ENCODE measurements around the gene TMEM222.

TMEM222 gene

DNA sequence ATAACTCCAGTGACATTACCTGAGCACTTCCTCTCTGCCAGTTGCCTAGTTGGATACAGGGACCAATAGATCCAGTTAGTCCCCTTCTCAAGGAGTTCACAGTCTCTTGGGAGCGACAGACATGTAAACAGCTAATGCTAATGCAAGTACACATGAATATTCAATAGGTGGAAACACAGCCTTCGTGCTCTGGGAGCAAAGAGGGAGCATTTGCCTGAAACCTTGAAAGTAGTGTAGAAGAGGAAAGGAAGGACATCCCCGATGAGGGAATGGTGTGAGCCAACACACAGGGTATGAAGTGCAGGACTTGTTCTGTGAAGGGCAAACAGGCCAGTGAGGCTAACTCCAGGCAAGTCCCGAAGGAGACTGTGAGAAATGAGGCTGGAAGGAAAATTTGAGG is 3.8 kb upstream of the TMEM222 start:
- ChIA-PET CTCF (interaction anchor here (1.9 to 2.2 kb wide), 2 partner anchors 21 to 77 kb away, joined by 8 read pairs; no protein-coding TSS in a partner anchor), POLR2A (no interaction called here)

DNA sequence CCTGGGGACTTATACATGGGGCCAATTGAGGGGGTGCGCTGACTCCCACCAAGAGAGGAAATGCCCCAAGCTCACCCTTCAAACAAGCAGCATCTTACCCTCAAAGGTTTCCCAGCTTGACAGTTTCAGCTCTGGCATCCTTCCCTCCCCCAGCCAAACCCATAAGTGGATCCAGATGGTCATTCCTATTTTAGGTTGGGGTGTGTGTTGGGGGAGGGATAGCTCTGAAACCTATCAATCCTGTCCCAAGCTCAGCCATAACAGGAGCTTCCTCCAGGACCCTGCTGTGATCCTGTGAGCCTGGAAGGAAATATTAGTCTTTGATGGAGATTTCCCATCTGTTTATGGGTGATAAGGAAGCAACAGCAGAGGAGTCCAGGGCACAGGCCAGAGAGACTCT is 3.4 kb upstream of the TMEM222 start:
- WGBS (ENCODE audit: insufficient coverage): no CpG with 5 or more reads among the region's 1 CpG
- H3K36me3 ChIP-seq (ENCODE audit: control insufficient read depth in 4 of 4, insufficient read depth in 4 of 4, low read length in 3 of 4): no peaks in the 10 kb centered on the region
- CTCF ChIA-PET: interaction anchor here (0.9 to 2.2 kb wide), 4 partner anchors 8 to 77 kb away, joined by 3 to 8 read pairs (median 6); no protein-coding TSS in a partner anchor
- no peak for DNase-seq
- no peak overlapping the region for H3K4me3 ChIP-seq (ENCODE audit: control insufficient read depth in 1 of 7, extremely low read depth in 1 of 7, insufficient read depth in 4 of 7, low read depth in 2 of 7, low read length in 6 of 7)
- H3K27me3 ChIP-seq (replicated peaks in 2 of 5; ENCODE audit: control insufficient read depth in 4 of 5, insufficient read depth in 5 of 5, low read length in 4 of 5): peaks cover 0 to 3% (median 2%) of the 10 kb centered on the region in 5 experiments
- POLR2A ChIA-PET: no interaction called here
- H3K9me3 ChIP-seq (ENCODE audit: control extremely low read depth in 1 of 5, control insufficient read depth in 4 of 5, insufficient read depth in 2 of 5, low read depth in 1 of 5, low read length in 4 of 5): no peaks in the 10 kb centered on the region
- H3K4me1 ChIP-seq (ENCODE audit: control extremely low read depth in 1 of 4, control insufficient read depth in 4 of 4, insufficient read depth in 4 of 4, low read length in 3 of 4): peaks cover 10 to 18% (median 13%) of the 10 kb centered on the region in 4 experiments
- no peak overlapping the region for H3K27ac ChIP-seq (ENCODE audit: insufficient read depth in 1 of 2, low read depth in 1 of 2, low read length in 2 of 2, poor library complexity in 1 of 2, severe bottlenecking in 2 of 2)

More for the DNA sequence above, 3.8 kb upstream of the TMEM222 start:
- no peak for DNase-seq
- Histone ChIP-seq H3K27me3 (replicated peaks in 2 of 5; ENCODE audit: control insufficient read depth in 4 of 5, insufficient read depth in 5 of 5, low read length in 4 of 5) (peaks cover 0 to 3% (median 2%) of the 10 kb centered on the region in 5 experiments), H3K27ac (ENCODE audit: insufficient read depth in 1 of 2, low read depth in 1 of 2, low read length in 2 of 2, poor library complexity in 1 of 2, severe bottlenecking in 2 of 2) (no peak overlapping the region), H3K9me3 (ENCODE audit: control extremely low read depth in 1 of 5, control insufficient read depth in 4 of 5, insufficient read depth in 2 of 5, low read depth in 1 of 5, low read length in 4 of 5) (no peaks in the 10 kb centered on the region), H3K36me3 (ENCODE audit: control insufficient read depth in 4 of 4, insufficient read depth in 4 of 4, low read length in 3 of 4) (no peaks in the 10 kb centered on the region), H3K4me1 (ENCODE audit: control extremely low read depth in 1 of 4, control insufficient read depth in 4 of 4, insufficient read depth in 4 of 4, low read length in 3 of 4) (peaks cover 6 to 13% (median 9%) of the 10 kb centered on the region in 4 experiments), H3K4me3 (ENCODE audit: control insufficient read depth in 1 of 7, extremely low read depth in 1 of 7, insufficient read depth in 4 of 7, low read depth in 2 of 7, low read length in 6 of 7) (no peak overlapping the region)
- 51% methylated on average over 3 of the region's 4 CpGs for WGBS (ENCODE audit: insufficient coverage)

DNA sequence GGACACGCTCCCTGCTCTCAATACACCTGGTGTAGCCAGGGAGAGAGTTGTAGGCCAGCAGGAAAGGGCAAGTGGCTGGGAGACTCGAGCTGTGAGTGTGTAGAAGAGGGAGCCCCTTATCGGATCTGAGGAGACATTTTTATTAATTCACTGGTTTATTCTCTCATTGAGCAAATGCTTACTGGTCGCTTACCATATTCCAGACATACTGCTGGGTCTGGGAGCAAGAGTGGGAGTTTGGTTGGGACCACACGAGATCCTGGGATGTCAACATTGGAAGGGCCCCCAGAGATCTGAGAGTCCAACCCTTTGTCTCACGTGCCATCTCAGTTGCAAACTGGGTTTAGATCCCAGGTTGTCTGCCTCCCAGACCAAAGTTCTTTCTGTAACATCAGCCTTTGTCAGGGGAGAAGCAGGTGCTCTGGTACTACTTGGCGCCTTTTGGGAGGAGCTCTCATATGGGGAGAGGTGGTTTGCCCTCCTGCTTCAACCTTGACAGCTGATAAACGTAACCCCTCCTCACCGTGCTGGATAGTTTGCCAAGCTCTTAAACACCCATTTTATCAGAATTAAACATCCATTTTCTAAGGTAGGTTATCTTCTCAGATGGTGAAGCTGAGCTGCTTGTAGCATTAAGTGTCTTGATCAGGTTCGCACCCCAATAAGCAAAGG is 742 bp downstream of the TMEM222 start:
- H3K4me3 ChIP-seq (ENCODE audit: control insufficient read depth in 1 of 7, extremely low read depth in 1 of 7, insufficient read depth in 4 of 7, low read depth in 2 of 7, low read length in 6 of 7): peak overlapping the region; percentile 74 to 100 (median 99)
- H3K27ac ChIP-seq (ENCODE audit: insufficient read depth in 1 of 2, low read depth in 1 of 2, low read length in 2 of 2, poor library complexity in 1 of 2, severe bottlenecking in 2 of 2): peak overlapping the region; percentile 97 to 98
- peaks cover 7 to 32% (median 22%) of the 10 kb centered on the region in 4 experiments for H3K36me3 ChIP-seq (ENCODE audit: control insufficient read depth in 4 of 4, insufficient read depth in 4 of 4, low read length in 3 of 4)
- CTCF ChIA-PET: interaction anchor here (0.6 to 3.5 kb wide), 10 partner anchors 11 to 346 kb away, joined by 3 to 32 read pairs (median 3); no protein-coding TSS in a partner anchor
- 0% methylated on average over 7 of the region's 10 CpGs for WGBS (ENCODE audit: insufficient coverage)
- H3K9me3 ChIP-seq (ENCODE audit: control extremely low read depth in 1 of 5, control insufficient read depth in 4 of 5, insufficient read depth in 2 of 5, low read depth in 1 of 5, low read length in 4 of 5): no peaks in the 10 kb centered on the region
- POLR2A ChIA-PET: interaction anchor here (0.6 to 0.8 kb wide), 2 partner anchors 47 to 349 kb away, joined by 3 read pairs; partner anchors contain the start of gene IFI6
- peaks cover 10 to 19% (median 14%) of the 10 kb centered on the region in 4 experiments for H3K4me1 ChIP-seq (ENCODE audit: control extremely low read depth in 1 of 4, control insufficient read depth in 4 of 4, insufficient read depth in 4 of 4, low read length in 3 of 4)
- peaks cover 0 to 3% (median 2%) of the 10 kb centered on the region in 5 experiments for H3K27me3 ChIP-seq (replicated peaks in 2 of 5; ENCODE audit: control insufficient read depth in 4 of 5, insufficient read depth in 5 of 5, low read length in 4 of 5)
- peak in 1 of 3 donors; percentile 12 for DNase-seq

DNA sequence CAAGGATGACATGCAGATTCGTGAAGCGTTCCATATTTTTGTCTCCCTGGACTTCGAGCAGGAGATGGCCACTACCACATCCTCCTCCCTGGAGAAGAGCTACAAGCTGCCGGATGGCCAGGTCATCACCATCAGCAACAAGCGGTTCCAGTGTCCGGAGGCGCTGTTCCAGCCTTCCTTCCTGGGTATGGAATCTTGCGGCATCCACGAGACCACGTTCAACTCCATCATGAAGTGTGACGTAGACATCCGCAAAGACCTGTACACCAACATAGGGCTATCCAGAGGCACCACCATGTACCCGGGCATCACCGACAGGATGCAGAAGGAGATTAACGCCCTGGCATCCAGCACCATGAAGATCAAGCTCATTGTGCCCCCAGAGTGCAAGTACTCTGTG is 3.3 kb downstream of the TMEM222 start:
- H3K4me1 ChIP-seq (ENCODE audit: control extremely low read depth in 1 of 4, control insufficient read depth in 4 of 4, insufficient read depth in 4 of 4, low read length in 3 of 4): peaks cover 10 to 19% (median 14%) of the 10 kb centered on the region in 4 experiments
- no peak for DNase-seq
- 97% methylated on average over 15 of the region's 15 CpGs for WGBS (ENCODE audit: insufficient coverage)
- ChIA-PET POLR2A (no interaction called here), CTCF (interaction anchor here (0.9 to 3.5 kb wide), 8 partner anchors 8 to 70 kb away, joined by 3 to 32 read pairs (median 7); no protein-coding TSS in a partner anchor)
- H3K36me3 ChIP-seq (ENCODE audit: control insufficient read depth in 4 of 4, insufficient read depth in 4 of 4, low read length in 3 of 4): peaks cover 9 to 43% (median 36%) of the 10 kb centered on the region in 4 experiments
- no peak overlapping the region for H3K4me3 ChIP-seq (ENCODE audit: control insufficient read depth in 1 of 7, extremely low read depth in 1 of 7, insufficient read depth in 4 of 7, low read depth in 2 of 7, low read length in 6 of 7)
- no peaks in the 10 kb centered on the region for H3K27me3 ChIP-seq (replicated peaks in 2 of 5; ENCODE audit: control insufficient read depth in 4 of 5, insufficient read depth in 5 of 5, low read length in 4 of 5)
- H3K9me3 ChIP-seq (ENCODE audit: control extremely low read depth in 1 of 5, control insufficient read depth in 4 of 5, insufficient read depth in 2 of 5, low read depth in 1 of 5, low read length in 4 of 5): no peaks in the 10 kb centered on the region
- H3K27ac ChIP-seq (ENCODE audit: insufficient read depth in 1 of 2, low read depth in 1 of 2, low read length in 2 of 2, poor library complexity in 1 of 2, severe bottlenecking in 2 of 2): no peak overlapping the region

DNA sequence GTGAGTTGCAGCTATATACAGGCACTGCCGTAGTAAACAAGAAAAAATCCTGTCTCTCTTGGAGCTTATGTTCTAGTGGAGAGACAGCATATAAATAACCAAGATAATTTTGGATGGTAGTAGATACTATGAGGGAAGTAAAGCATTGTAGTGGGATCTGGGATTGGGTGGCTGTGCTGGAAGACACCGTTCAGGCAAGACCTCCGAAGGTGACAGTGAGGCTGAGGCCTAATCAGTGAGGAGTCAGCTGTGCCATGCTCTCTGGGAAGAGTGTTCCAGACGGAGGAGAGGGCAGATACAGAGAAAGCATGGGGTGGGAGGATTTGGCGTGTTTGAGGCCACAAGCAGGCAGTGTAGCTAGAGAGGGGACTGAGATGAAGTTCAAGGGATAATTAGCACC is 6.0 kb downstream of the TMEM222 start:
- Histone ChIP-seq H3K36me3 (ENCODE audit: control insufficient read depth in 4 of 4, insufficient read depth in 4 of 4, low read length in 3 of 4) (peaks cover 9 to 69% (median 57%) of the 10 kb centered on the region in 4 experiments), H3K27me3 (replicated peaks in 2 of 5; ENCODE audit: control insufficient read depth in 4 of 5, insufficient read depth in 5 of 5, low read length in 4 of 5) (no peaks in the 10 kb centered on the region), H3K4me1 (ENCODE audit: control extremely low read depth in 1 of 4, control insufficient read depth in 4 of 4, insufficient read depth in 4 of 4, low read length in 3 of 4) (peaks cover 5 to 9% (median 7%) of the 10 kb centered on the region in 4 experiments), H3K4me3 (ENCODE audit: control insufficient read depth in 1 of 7, extremely low read depth in 1 of 7, insufficient read depth in 4 of 7, low read depth in 2 of 7, low read length in 6 of 7) (no peak overlapping the region), H3K9me3 (ENCODE audit: control extremely low read depth in 1 of 5, control insufficient read depth in 4 of 5, insufficient read depth in 2 of 5, low read depth in 1 of 5, low read length in 4 of 5) (no peaks in the 10 kb centered on the region), H3K27ac (ENCODE audit: insufficient read depth in 1 of 2, low read depth in 1 of 2, low read length in 2 of 2, poor library complexity in 1 of 2, severe bottlenecking in 2 of 2) (no peak overlapping the region)
- no peak for DNase-seq
- WGBS (ENCODE audit: insufficient coverage): 98% methylated on average over 4 of the region's 5 CpGs
- ChIA-PET CTCF (interaction anchor here (0.7 to 3.5 kb wide), 11 partner anchors 8 to 279 kb away, joined by 3 to 13 read pairs (median 5); partner anchors contain the start of genes AHDC1 and SYTL1), POLR2A (no interaction called here)

DNA sequence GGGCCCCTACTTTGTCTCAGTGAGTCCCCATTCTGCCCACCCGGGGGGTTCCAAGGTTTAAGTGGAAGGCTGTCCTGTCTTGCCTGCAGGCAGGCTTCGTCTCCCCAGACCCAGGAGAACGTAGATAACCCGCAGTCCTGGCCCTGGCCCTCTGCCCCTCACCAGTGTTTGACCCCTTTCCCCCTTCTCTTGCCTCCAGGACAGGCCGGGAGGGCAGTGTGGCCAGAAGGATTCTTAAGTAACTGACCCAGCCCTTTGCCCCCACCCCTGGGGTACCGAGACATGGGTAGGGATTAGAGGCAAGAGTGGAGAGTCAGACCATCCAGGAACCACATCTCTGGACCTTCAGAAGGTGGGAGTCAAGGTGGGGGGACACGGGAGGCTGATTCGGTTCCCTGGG is 8.8 kb downstream of the TMEM222 start:
- H3K4me3 ChIP-seq (ENCODE audit: control insufficient read depth in 1 of 7, extremely low read depth in 1 of 7, insufficient read depth in 4 of 7, low read depth in 2 of 7, low read length in 6 of 7): no peak overlapping the region
- peaks cover 10 to 80% (median 66%) of the 10 kb centered on the region in 4 experiments for H3K36me3 ChIP-seq (ENCODE audit: control insufficient read depth in 4 of 4, insufficient read depth in 4 of 4, low read length in 3 of 4)
- no peak overlapping the region for H3K27ac ChIP-seq (ENCODE audit: insufficient read depth in 1 of 2, low read depth in 1 of 2, low read length in 2 of 2, poor library complexity in 1 of 2, severe bottlenecking in 2 of 2)
- ChIA-PET CTCF (interaction anchor here (0.6 to 1.2 kb wide), 3 partner anchors 15 to 72 kb away, joined by 3 to 4 read pairs (median 3); no protein-coding TSS in a partner anchor), POLR2A (no interaction called here)
- WGBS (ENCODE audit: insufficient coverage): 100% methylated on average over 6 of the region's 8 CpGs
- no peaks in the 10 kb centered on the region for H3K4me1 ChIP-seq (ENCODE audit: control extremely low read depth in 1 of 4, control insufficient read depth in 4 of 4, insufficient read depth in 4 of 4, low read length in 3 of 4)
- DNase-seq: no peak
- H3K27me3 ChIP-seq (replicated peaks in 2 of 5; ENCODE audit: control insufficient read depth in 4 of 5, insufficient read depth in 5 of 5, low read length in 4 of 5): no peaks in the 10 kb centered on the region
- H3K9me3 ChIP-seq (ENCODE audit: control extremely low read depth in 1 of 5, control insufficient read depth in 4 of 5, insufficient read depth in 2 of 5, low read depth in 1 of 5, low read length in 4 of 5): no peaks in the 10 kb centered on the region

DNA sequence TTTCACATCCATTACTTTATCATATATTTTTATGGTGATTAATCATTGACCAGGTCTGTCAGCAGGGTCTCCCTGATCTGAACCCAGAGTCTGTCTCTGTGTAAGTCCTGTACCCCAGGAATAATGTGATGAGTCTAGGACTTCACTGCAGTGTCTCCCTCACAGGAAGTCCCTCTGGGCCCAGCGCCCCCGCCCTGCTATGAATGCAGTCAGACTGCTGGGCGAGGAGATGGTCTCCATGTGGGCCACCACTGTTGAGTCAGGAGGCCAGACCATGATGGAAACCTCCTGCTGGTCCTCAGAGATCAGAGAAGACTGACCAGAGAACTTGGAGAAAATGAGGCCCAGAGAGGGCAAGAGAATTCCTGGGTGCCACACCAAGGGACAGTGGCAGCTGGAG is 9.5 kb downstream of the TMEM222 start:
- Histone ChIP-seq H3K36me3 (ENCODE audit: control insufficient read depth in 4 of 4, insufficient read depth in 4 of 4, low read length in 3 of 4) (peaks cover 10 to 83% (median 67%) of the 10 kb centered on the region in 4 experiments), H3K27ac (ENCODE audit: insufficient read depth in 1 of 2, low read depth in 1 of 2, low read length in 2 of 2, poor library complexity in 1 of 2, severe bottlenecking in 2 of 2) (no peak overlapping the region), H3K27me3 (replicated peaks in 2 of 5; ENCODE audit: control insufficient read depth in 4 of 5, insufficient read depth in 5 of 5, low read length in 4 of 5) (no peaks in the 10 kb centered on the region), H3K9me3 (ENCODE audit: control extremely low read depth in 1 of 5, control insufficient read depth in 4 of 5, insufficient read depth in 2 of 5, low read depth in 1 of 5, low read length in 4 of 5) (no peaks in the 10 kb centered on the region), H3K4me3 (ENCODE audit: control insufficient read depth in 1 of 7, extremely low read depth in 1 of 7, insufficient read depth in 4 of 7, low read depth in 2 of 7, low read length in 6 of 7) (no peak overlapping the region), H3K4me1 (ENCODE audit: control extremely low read depth in 1 of 4, control insufficient read depth in 4 of 4, insufficient read depth in 4 of 4, low read length in 3 of 4) (no peaks in the 10 kb centered on the region)
- ChIA-PET CTCF (interaction anchor here (1.7 to 4.3 kb wide), 4 partner anchors 8 to 65 kb away, joined by 5 to 53 read pairs (median 22); no protein-coding TSS in a partner anchor), POLR2A (no interaction called here)
- WGBS (ENCODE audit: insufficient coverage): 100% methylated on average over 3 of the region's 3 CpGs
- no peak for DNase-seq

All from common myeloid progenitor, CD34-positive (primary cell).